ENCODE data around the gene RNU1-2. TPM values are rescaled to one million over a fixed set of nuclear protein-coding genes. Genes with fewer than 3 reads are reported as not detected.
"Not testable (repeated sequence)": the region's sequence is repeated elsewhere in the genome, so short reads cannot be mapped to it uniquely, and the experiment has no call there.

The RNU1-2 gene
- total RNA-seq, 1 donor from 2014 or later: under 0.01 TPM

GRCh38 chr1:16888860-16889816 lies 6.6 kb upstream of the RNU1-2 start:
- DNase-seq (ENCODE audit: low spot score): peak; percentile 97

GRCh38 chr1:16890539-16891021 lies 5.2 kb upstream of the RNU1-2 start:
- not testable (repeated sequence) for DNase-seq (ENCODE audit: low spot score)

GRCh38 chr1:16891057-16891456 lies 4.7 kb upstream of the RNU1-2 start:
- not testable (repeated sequence) for DNase-seq (ENCODE audit: low spot score)

- DNase-seq (ENCODE audit: low spot score): not testable (repeated sequence)
Measured at GRCh38 chr1:16892978-16893525, 2.7 kb upstream of the RNU1-2 start.

- not testable (repeated sequence) for DNase-seq (ENCODE audit: low spot score)
Measured at GRCh38 chr1:16893796-16894195, 2.0 kb upstream of the RNU1-2 start.

- DNase-seq (ENCODE audit: low spot score): not testable (repeated sequence)
Measured at GRCh38 chr1:16894338-16894737, 1.4 kb upstream of the RNU1-2 start.

GRCh38 chr1:16895233-16895597 lies 565 bp upstream of the RNU1-2 start:
- not testable (repeated sequence) for DNase-seq (ENCODE audit: low spot score)

- peak; percentile 36 for DNase-seq (ENCODE audit: low spot score)
Measured at GRCh38 chr1:16896316-16897055, 706 bp downstream of the RNU1-2 start.

- DNase-seq (ENCODE audit: low spot score): not testable (repeated sequence)
Measured at GRCh38 chr1:16897653-16898052, 1.9 kb downstream of the RNU1-2 start.

GRCh38 chr1:16898298-16898697 lies 2.5 kb downstream of the RNU1-2 start:
- DNase-seq (ENCODE audit: low spot score): not testable (repeated sequence)

- not testable (repeated sequence) for DNase-seq (ENCODE audit: low spot score)
Measured at GRCh38 chr1:16899020-16899419, 3.2 kb downstream of the RNU1-2 start.

- no peak for DNase-seq (ENCODE audit: low spot score)
Measured at GRCh38 chr1:16900751-16901150, 5.0 kb downstream of the RNU1-2 start.

GRCh38 chr1:16901371-16901770 lies 5.6 kb downstream of the RNU1-2 start:
- DNase-seq (ENCODE audit: low spot score): not testable (repeated sequence)

GRCh38 chr1:16903054-16903453 lies 7.3 kb downstream of the RNU1-2 start:
- DNase-seq (ENCODE audit: low spot score): peak; percentile 97

GRCh38 chr1:16903458-16903796 lies 7.6 kb downstream of the RNU1-2 start:
- DNase-seq (ENCODE audit: low spot score): no peak

- DNase-seq (ENCODE audit: low spot score): peak; percentile 100
Measured at GRCh38 chr1:16904560-16905109, 8.9 kb downstream of the RNU1-2 start.

GRCh38 chr1:16905110-16905867 lies 9.5 kb downstream of the RNU1-2 start:
- DNase-seq (ENCODE audit: low spot score): peak; percentile 92

GRCh38 chr1:16905868-16906702 lies 10.3 kb downstream of the RNU1-2 start:
- no peak for DNase-seq (ENCODE audit: low spot score)

- DNase-seq (ENCODE audit: low spot score): no peak
Measured at GRCh38 chr1:16906873-16907272, 11.1 kb downstream of the RNU1-2 start.

All from umbilical cord (tissue), 2 donors.